ENCODE measurements around the gene OR2A14. TPM values are rescaled to one million over a fixed set of nuclear protein-coding genes. Genes with fewer than 3 reads are reported as not detected.

Gene OR2A14
- total RNA-seq, 1 experiment from 2014 or later = not detected

Other genes with a start within 250 kb of the OR2A14 start
- gene TCAF1, start 221.0 kb upstream of the OR2A14 start, total RNA-seq (2021) = 43.9 and 46.8 TPM in 2 replicates
- not detected in 2 replicates for gene OR2F2, start 187.9 kb upstream of the OR2A14 start, total RNA-seq (2021)
- gene OR2F1, start 168.3 kb upstream of the OR2A14 start, total RNA-seq (2021) = not detected in 2 replicates
- not detected in 2 replicates for gene OR6B1, start 122.9 kb upstream of the OR2A14 start, total RNA-seq (2021)
- not detected in 2 replicates for gene OR2A5, start 74.2 kb upstream of the OR2A14 start, total RNA-seq (2021)
- gene OR2A25, start 53.4 kb upstream of the OR2A14 start, total RNA-seq (2021) = 0.13 TPM in 1 of 2 replicates, not detected in the other
- not detected in 2 replicates for gene OR2A12, start 36.9 kb upstream of the OR2A14 start, total RNA-seq (2021)
- gene OR2A2, start 13.6 kb upstream of the OR2A14 start, total RNA-seq (2021) = not detected in 2 replicates
- gene CTAGE4, start 60.3 kb downstream of the OR2A14 start, total RNA-seq (2021) = 4.8 and 6.2 TPM in 2 replicates
- gene ARHGEF35, start 72.7 kb downstream of the OR2A14 start, total RNA-seq (2021) = 18.6 and 19.2 TPM in 2 replicates
- not detected in 2 replicates for gene OR2A42, start 116.4 kb downstream of the OR2A14 start, total RNA-seq (2021)
- 1.6 and 2.5 TPM in 2 replicates for gene OR2A7, start 141.6 kb downstream of the OR2A14 start, total RNA-seq (2021)
- gene CTAGE8, start 146.1 kb downstream of the OR2A14 start, total RNA-seq (2021) = 4.9 and 5.1 TPM in 2 replicates
- gene OR2A1, start 189.2 kb downstream of the OR2A14 start, total RNA-seq (2021) = not detected in 2 replicates
- gene ARHGEF5, start 232.2 kb downstream of the OR2A14 start, total RNA-seq (2021) = 32.3 and 33.9 TPM in 2 replicates

Data from H9 (cell line).